Cardiac muscle cell (in vitro differentiated cells and primary cell): Measurements from ENCODE around the gene SND1. TPM values are rescaled to one million over a fixed set of nuclear protein-coding genes. Genes with fewer than 3 reads are reported as not detected.

ENCODE experiments used
- DNase-seq, 2 donors: peaks; one replicate each; pipeline versions ENCODE4 v3.0.0 to v3.0.0-alpha.2; 2010 to 2017; ENCODE audit warnings: low read depth in 1 of 2, low spot score in 1 of 2
- H3K27ac ChIP-seq: fragments of 200-600 bp; sonication (generic); 2 replicates; pipeline ENCODE4 v1.5.1; 2016
- H3K27me3 ChIP-seq: fragments of 200-600 bp; sonication (generic); 2 replicates; pipeline ENCODE4 v1.6.0; 2016; ENCODE audit warnings: control low read depth
- H3K36me3 ChIP-seq: fragments of 200-600 bp; sonication (generic); 2 replicates; pipeline ENCODE4 v1.5.1; 2016; ENCODE audit warnings: control low read depth
- H3K4me1 ChIP-seq: fragments of 200-600 bp; sonication (generic); 2 replicates; pipeline ENCODE4 v1.8.1; 2017; ENCODE audit warnings: low read depth, mild to moderate bottlenecking, mixed run types
- H3K4me3 ChIP-seq: fragments of 200-600 bp; sonication (generic); 2 replicates; pipeline ENCODE4 v1.5.1; 2016; ENCODE audit warnings: mild to moderate bottlenecking
- H3K9me3 ChIP-seq: fragments of 200-600 bp; sonication (generic); 2 replicates; pipeline ENCODE4 v1.5.1; 2017; ENCODE audit warnings: low read depth, mild to moderate bottlenecking, control low read depth
- polyA plus RNA-seq: library from polyadenylated mRNA; unstranded; fragments of >200 nt; fragmentation: Nextera tagmentation; extraction: Ambion mirVana; gene quantifications from 2 replicates; pipeline ENCODE4 v1.2.1, GENCODE V29; 2016
- total RNA-seq: library from RNA; depleted of rRNA; stranded (reverse); fragments of >200 nt; gene quantifications from 2 replicates; pipeline ENCODE4 v1.2.3, GENCODE V29; 2016
- TF ChIP-seq, protein P1 (sequence below): IDR thresholded peaks from 2 replicates; pipeline ENCODE4 v1.5.1; 2012; ENCODE audit warnings: low read depth, mild to moderate bottlenecking, low read length

Gene SND1
- total and polyA plus RNA-seq, 2 experiments from 2014 or later: 114 to 172 TPM

GRCh38 chr7:127924874-127925273, 272.9 kb downstream of the SND1 start:
- H3K27me3 ChIP-seq: no peaks in the 10 kb centered on the region
- TF ChIP-seq, protein P1, sequence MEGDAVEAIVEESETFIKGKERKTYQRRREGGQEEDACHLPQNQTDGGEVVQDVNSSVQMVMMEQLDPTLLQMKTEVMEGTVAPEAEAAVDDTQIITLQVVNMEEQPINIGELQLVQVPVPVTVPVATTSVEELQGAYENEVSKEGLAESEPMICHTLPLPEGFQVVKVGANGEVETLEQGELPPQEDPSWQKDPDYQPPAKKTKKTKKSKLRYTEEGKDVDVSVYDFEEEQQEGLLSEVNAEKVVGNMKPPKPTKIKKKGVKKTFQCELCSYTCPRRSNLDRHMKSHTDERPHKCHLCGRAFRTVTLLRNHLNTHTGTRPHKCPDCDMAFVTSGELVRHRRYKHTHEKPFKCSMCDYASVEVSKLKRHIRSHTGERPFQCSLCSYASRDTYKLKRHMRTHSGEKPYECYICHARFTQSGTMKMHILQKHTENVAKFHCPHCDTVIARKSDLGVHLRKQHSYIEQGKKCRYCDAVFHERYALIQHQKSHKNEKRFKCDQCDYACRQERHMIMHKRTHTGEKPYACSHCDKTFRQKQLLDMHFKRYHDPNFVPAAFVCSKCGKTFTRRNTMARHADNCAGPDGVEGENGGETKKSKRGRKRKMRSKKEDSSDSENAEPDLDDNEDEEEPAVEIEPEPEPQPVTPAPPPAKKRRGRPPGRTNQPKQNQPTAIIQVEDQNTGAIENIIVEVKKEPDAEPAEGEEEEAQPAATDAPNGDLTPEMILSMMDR: no peak
- peaks cover 17% of the 10 kb centered on the region for H3K4me1 ChIP-seq
- H3K36me3 ChIP-seq: peaks cover 3% of the 10 kb centered on the region
- no peak for DNase-seq
- no peaks in the 10 kb centered on the region for H3K9me3 ChIP-seq
- H3K4me3 ChIP-seq: no peak overlapping the region
- no peak overlapping the region for H3K27ac ChIP-seq

DNA sequence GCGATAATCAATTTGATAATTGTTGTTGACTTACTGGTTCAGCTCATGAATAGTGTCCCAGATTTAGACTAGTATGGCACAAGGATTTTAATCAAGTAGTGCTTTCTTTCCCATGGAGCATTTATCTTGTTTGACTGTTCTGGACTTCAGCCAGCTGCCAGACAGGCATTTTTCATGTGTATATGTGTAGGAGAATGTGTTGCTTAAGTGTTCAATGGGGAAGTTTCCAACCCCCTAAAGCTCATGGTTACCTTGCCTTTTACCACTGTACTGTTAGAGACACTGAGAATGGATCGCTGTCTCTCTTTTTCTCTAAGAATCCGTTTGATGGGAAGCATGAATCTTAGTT, 275.3 kb downstream of the SND1 start:
- H3K27ac ChIP-seq: no peak overlapping the region
- DNase-seq: peak; percentile 51 to 81
- H3K4me3 ChIP-seq: no peak overlapping the region
- TF ChIP-seq, protein P1: no peak
- H3K9me3 ChIP-seq: no peaks in the 10 kb centered on the region
- peaks cover 17% of the 10 kb centered on the region for H3K4me1 ChIP-seq
- no peaks in the 10 kb centered on the region for H3K27me3 ChIP-seq
- peaks cover 7% of the 10 kb centered on the region for H3K36me3 ChIP-seq

DNA sequence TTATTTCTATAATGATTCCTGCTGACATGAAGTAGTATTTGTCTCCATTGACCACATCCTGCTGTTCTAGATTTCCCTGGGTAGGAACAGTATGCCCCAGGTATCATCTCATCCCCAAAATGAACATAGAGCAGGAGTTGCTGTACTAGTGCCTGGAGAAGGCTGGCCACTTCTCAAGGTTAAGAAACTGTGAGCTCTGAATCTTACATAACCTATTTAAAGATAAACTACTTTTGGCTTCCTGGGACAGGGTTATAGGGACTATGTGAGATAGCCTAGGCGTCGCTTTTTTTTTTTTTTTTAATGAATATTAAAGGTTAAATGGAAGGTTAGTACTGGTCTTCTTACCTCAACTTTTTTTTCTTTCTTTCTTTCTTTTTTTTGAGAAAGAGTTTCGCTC, 276.2 kb downstream of the SND1 start:
- Histone ChIP-seq H3K27me3 (no peaks in the 10 kb centered on the region), H3K4me1 (peaks cover 17% of the 10 kb centered on the region), H3K4me3 (no peak overlapping the region), H3K27ac (no peak overlapping the region), H3K9me3 (no peaks in the 10 kb centered on the region), H3K36me3 (peaks cover 7% of the 10 kb centered on the region)
- DNase-seq: no peak
- TF ChIP-seq, protein P1: no peak

DNA sequence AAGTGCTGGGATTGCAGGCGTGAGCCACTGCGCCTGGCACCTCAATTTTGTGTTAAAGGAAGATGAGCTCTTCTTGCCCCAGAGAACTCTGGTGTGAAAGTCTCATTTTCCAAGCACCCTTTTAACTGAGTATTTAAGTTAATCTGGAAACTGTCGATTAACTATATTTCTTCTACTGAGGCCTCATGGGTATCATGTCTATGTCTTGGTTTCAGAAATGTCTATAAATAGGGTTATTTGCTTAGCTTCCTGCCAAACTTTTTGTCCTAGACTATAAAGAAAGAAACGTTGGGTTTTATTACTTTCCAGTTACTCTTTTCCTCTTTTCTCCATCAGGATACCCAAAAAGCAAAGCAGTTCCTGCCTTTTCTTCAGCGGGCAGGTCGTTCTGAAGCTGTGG, 276.9 kb downstream of the SND1 start:
- H3K4me3 ChIP-seq: no peak overlapping the region
- peaks cover 17% of the 10 kb centered on the region for H3K4me1 ChIP-seq
- DNase-seq: no peak
- H3K9me3 ChIP-seq: no peaks in the 10 kb centered on the region
- no peak overlapping the region for H3K27ac ChIP-seq
- no peaks in the 10 kb centered on the region for H3K27me3 ChIP-seq
- TF ChIP-seq, protein P1: no peak
- H3K36me3 ChIP-seq: peaks cover 7% of the 10 kb centered on the region

DNA sequence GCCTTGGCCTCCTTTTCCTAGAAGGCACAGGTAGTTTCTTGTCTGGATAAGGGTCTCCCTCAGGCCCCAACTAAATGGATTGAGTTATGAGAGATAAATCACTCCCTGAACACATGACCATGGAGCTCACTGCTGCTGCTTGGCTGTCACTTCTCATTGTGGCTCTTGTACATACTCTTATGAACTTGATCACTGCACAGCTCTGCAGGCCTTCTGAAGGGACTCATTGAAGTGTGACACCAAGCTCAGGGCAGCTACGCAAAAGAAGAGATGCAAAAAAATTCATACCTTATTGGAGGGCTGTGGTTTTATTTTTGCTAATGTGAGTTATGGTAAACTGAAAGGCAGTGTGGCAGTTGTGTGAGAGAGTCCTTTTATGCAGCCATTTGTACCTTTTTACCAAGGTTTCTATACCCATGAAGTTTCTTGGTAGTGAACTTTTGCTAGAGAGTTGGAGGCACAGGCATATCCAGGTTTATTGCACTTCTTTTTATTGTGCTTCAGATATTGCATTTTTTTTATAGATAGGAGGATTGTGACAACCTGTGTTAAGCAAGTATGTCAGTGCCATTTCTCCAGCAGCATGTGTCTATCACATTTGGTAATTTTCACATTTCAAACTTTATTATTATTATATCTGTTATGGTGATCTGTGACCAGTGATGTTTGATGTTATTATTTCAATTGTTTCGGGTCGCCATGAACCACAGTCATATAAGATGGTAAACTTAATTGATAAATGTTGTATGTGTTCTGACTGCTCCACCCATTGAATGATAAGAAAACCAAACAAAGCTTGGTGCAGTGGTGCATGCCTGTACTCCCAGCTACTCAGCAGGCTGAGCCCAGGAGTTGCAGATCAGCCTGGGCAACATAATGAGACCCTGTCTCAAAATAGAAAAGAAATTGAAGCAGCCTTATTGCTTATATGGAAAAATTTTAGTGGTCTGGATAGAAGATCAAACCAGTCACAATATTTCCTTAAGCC, 278.6 kb downstream of the SND1 start:
- Histone ChIP-seq H3K36me3 (peaks cover 7% of the 10 kb centered on the region), H3K27ac (no peak overlapping the region), H3K4me1 (peaks cover 17% of the 10 kb centered on the region), H3K9me3 (no peaks in the 10 kb centered on the region), H3K4me3 (no peak overlapping the region), H3K27me3 (no peaks in the 10 kb centered on the region)
- TF ChIP-seq, protein P1: no peak
- no peak for DNase-seq
